ENCODE results near the gene SNX10.

DNA sequence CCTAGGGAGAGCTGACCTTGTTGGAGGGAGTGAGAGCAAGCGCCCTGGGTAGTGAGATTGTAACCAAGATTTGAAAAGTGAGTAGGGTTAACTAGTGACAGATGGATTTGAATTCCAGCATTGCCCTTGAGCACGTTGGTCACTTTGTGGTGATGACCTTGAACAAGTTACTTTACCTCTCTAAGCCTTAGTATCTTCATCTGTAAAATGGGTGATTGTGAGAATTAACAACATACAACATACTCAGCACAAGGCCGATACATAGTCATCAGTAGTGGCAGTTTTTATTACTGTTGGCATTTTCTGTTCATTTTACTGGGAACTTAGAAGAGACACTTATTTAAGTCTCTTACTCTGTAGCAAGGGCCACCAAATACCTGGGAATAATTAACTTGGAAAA, 25.5 kb downstream of the SNX10 start:
- TF ChIP-seq, protein P1, sequence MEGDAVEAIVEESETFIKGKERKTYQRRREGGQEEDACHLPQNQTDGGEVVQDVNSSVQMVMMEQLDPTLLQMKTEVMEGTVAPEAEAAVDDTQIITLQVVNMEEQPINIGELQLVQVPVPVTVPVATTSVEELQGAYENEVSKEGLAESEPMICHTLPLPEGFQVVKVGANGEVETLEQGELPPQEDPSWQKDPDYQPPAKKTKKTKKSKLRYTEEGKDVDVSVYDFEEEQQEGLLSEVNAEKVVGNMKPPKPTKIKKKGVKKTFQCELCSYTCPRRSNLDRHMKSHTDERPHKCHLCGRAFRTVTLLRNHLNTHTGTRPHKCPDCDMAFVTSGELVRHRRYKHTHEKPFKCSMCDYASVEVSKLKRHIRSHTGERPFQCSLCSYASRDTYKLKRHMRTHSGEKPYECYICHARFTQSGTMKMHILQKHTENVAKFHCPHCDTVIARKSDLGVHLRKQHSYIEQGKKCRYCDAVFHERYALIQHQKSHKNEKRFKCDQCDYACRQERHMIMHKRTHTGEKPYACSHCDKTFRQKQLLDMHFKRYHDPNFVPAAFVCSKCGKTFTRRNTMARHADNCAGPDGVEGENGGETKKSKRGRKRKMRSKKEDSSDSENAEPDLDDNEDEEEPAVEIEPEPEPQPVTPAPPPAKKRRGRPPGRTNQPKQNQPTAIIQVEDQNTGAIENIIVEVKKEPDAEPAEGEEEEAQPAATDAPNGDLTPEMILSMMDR (conservative IDR thresholded peaks at IDR 0.05 in 1 of 2, IDR thresholded peaks at IDR 0.05 in 1 of 2; ENCODE audit: low read depth in 1 of 2, low read length in 2 of 2) = no peak
- TF ChIP-seq EZH2 (IDR thresholded peaks at IDR 0.05; ENCODE audit: low read length, missing control alignments) = no peak

Measured in fibroblast of lung (primary cell).